Left ventricle myocardium inferior (tissue), 1 donor: ENCODE results near the gene ATXN1. TPM values are rescaled to one million over a fixed set of nuclear protein-coding genes. Genes with fewer than 3 reads are reported as not detected.

Experiments used
- DNase-seq: peaks from one replicate; pipeline ENCODE4 v3.0.0-alpha.2; 2020
- H3K27ac ChIP-seq: fragments of 200-600 bp; replicated peaks from 2 replicates; pipeline ENCODE4 v1.8.0; 2021
- H3K27me3 ChIP-seq: fragments of 200-600 bp; 2 replicates; pipeline ENCODE4 v1.8.0; 2021; ENCODE audit warnings: low read depth
- H3K36me3 ChIP-seq: fragments of 200-600 bp; 2 replicates; pipeline ENCODE4 v1.8.0; 2021
- H3K4me1 ChIP-seq: fragments of 200-600 bp; 2 replicates; pipeline ENCODE4 v1.8.0; 2021
- H3K4me3 ChIP-seq: fragments of 200-600 bp; 2 replicates; pipeline ENCODE4 v1.8.0; 2021; ENCODE audit warnings: mild to moderate bottlenecking, moderate library complexity
- H3K9me3 ChIP-seq: fragments of 200-600 bp; replicated peaks from 2 replicates; pipeline ENCODE4 v1.8.0; 2021
- CTCF ChIP-seq: fragments of 200-600 bp; IDR thresholded peaks from 2 replicates; pipeline ENCODE4 v1.8.0; 2021; ENCODE audit warnings: antibody characterized with exemption, mild to moderate bottlenecking, borderline replicate concordance
- intact Hi-C: fragments of 100-400 bp; cut with micrococcal nuclease; formaldehyde crosslinking; loops from one replicate; pipeline ENCODE4 v1.11.0; 2022
- total RNA-seq: library from RNA; stranded (reverse); fragmentation: NEBNext Ultra II Directional; extraction: Animal tissue kit (Norgen Biotek cat#: 25700); gene quantifications from one replicate; pipeline ENCODE4 v1.2.1, GENCODE V29; 2021
- donor health status: DM: no; HTN: yes; CAD: no; lungs with severe emphysema.

ATXN1 gene
- total RNA-seq, 1 donor from 2014 or later, result 41.5 TPM

- DNase-seq, result no peak
- Histone ChIP-seq H3K27ac (no peak overlapping the region), H3K4me1 (peaks cover 92% of the 10 kb centered on the region), H3K27me3 (no peaks in the 10 kb centered on the region), H3K9me3 (no peaks in the 10 kb centered on the region), H3K36me3 (no peaks in the 10 kb centered on the region), H3K4me3 (no peak overlapping the region)
- no peak for TF ChIP-seq CTCF
- intact Hi-C loops, result no loop called here
Observed at GRCh38 chr6:16750566-16750965, 10.7 kb downstream of the ATXN1 start.

DNA sequence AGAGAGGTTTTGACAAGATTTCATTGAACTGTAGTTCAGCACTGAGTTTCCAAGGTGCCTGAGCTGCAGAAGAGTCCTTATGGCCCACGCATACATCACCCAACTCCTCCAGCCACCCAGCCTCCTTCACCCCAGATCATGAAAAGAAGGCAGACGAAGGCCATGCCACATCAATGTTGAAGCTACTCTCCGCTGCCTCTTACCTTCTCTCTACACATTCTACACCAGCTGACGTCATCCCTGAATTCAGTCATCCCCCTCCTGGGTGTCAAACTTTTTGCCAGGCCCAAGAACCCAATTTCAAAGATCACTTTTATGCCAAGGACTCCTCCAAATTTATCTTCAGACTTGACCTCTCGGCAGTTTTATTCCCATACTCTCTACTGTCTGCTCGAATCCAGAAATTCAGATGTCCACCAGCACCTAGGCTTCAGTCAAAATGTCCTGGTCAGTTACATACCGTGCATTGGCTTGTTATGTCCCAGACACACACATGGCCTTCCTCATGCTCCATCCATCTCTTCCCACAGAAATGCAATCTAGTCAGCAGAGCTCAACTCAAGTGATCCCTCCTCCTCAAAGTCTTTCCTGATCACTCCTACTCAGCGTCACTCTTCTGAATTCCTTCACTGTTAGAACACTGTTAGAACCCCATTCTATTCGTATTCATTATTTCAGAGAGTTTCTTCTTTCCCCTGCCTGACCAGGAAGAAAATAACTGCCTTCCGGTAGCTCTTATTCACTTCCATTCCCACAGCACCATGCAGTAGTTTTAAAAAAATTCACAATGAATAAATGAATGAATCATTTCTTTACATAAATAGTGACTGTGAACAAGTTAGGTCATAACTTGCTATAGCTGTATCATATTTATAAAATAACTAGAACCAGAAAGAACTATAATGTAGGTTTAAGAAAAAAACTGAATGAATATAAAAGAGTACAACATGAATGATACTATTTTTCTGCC is 11.5 kb downstream of the ATXN1 start:
- Histone ChIP-seq H3K9me3 (no peaks in the 10 kb centered on the region), H3K27me3 (no peaks in the 10 kb centered on the region), H3K36me3 (no peaks in the 10 kb centered on the region), H3K27ac (no peak overlapping the region), H3K4me1 (peaks cover 92% of the 10 kb centered on the region), H3K4me3 (no peak overlapping the region)
- intact Hi-C loops, result no loop called here
- no peak for DNase-seq
- TF ChIP-seq CTCF, result no peak

- Histone ChIP-seq H3K36me3 (no peaks in the 10 kb centered on the region), H3K4me1 (peaks cover 87% of the 10 kb centered on the region), H3K27me3 (no peaks in the 10 kb centered on the region), H3K27ac (peak overlapping the region; percentile 49), H3K9me3 (no peaks in the 10 kb centered on the region), H3K4me3 (no peak overlapping the region)
- no peak for TF ChIP-seq CTCF
- intact Hi-C loops, result no loop called here
- DNase-seq, result no peak
Observed at GRCh38 chr6:16748025-16748319, 13.3 kb downstream of the ATXN1 start.

- Histone ChIP-seq H3K36me3 (no peaks in the 10 kb centered on the region), H3K27me3 (no peaks in the 10 kb centered on the region), H3K9me3 (no peaks in the 10 kb centered on the region), H3K4me1 (peaks cover 87% of the 10 kb centered on the region), H3K27ac (peak overlapping the region; percentile 49), H3K4me3 (no peak overlapping the region)
- no peak for DNase-seq
- no peak for TF ChIP-seq CTCF
- intact Hi-C loops, result no loop called here
Observed at GRCh38 chr6:16747232-16748024, 13.8 kb downstream of the ATXN1 start.

GRCh38 chr6:16746812-16747211 is 14.4 kb downstream of the ATXN1 start:
- Histone ChIP-seq H3K27ac (peak overlapping the region; percentile 49), H3K27me3 (no peaks in the 10 kb centered on the region), H3K9me3 (no peaks in the 10 kb centered on the region), H3K36me3 (no peaks in the 10 kb centered on the region), H3K4me1 (peaks cover 87% of the 10 kb centered on the region), H3K4me3 (no peak overlapping the region)
- intact Hi-C loops, result no loop called here
- TF ChIP-seq CTCF, result no peak
- DNase-seq, result no peak
